Ascending aorta (tissue), 2 donors: ENCODE data around the gene MN1. TPM values are rescaled to one million over a fixed set of nuclear protein-coding genes. Genes with fewer than 3 reads are reported as not detected.

ENCODE experiments used
- DNase-seq, 2 donors: peaks; one replicate each; pipeline ENCODE4 v3.0.0-alpha.2; 2019; ENCODE audit warnings: low spot score in 2 of 2
- H3K27ac ChIP-seq, 2 donors: fragments of 200-600 bp; sonication (generic); one replicate each; pipeline ENCODE4 v1.5.1; 2016 to 2017; ENCODE audit warnings: mild to moderate bottlenecking in 1 of 2
- H3K27me3 ChIP-seq: fragments of 200-600 bp; sonication (generic); one replicate; pipeline ENCODE4 v1.5.1; 2017
- H3K36me3 ChIP-seq, 2 donors: fragments of 200-600 bp; sonication (generic); one replicate each; pipeline ENCODE4 v1.5.1; 2016
- H3K4me1 ChIP-seq, 2 donors: fragments of 200-600 bp; sonication (generic); one replicate each; pipeline ENCODE4 v1.5.1; 2016 to 2017; ENCODE audit warnings: mild to moderate bottlenecking in 1 of 2
- H3K4me3 ChIP-seq, 2 donors: fragments of 200-600 bp; sonication (generic); one replicate each; pipeline ENCODE4 v1.5.1; 2016 to 2017; ENCODE audit warnings: mild to moderate bottlenecking in 1 of 2
- H3K9me3 ChIP-seq, 2 donors: fragments of 200-600 bp; sonication (generic); one replicate each; pipeline ENCODE4 v1.5.1; 2016
- CTCF ChIP-seq, 3 experiments: fragments of 200-600 bp in 2 of 3; fragments of 450-650 bp in 1 of 3; sonication (generic) in 2 of 3; IDR thresholded peaks; one replicate each; pipeline ENCODE4 v1.5.1; 2016 to 2019; ENCODE audit warnings: antibody characterized with exemption in 3 of 3, mild to moderate bottlenecking in 1 of 3, moderate library complexity in 1 of 3
- intact Hi-C: fragments of 100-400 bp; cut with DNase I; formaldehyde crosslinking; loops from one replicate; pipeline ENCODE4 v1.15.1; 2023
- total RNA-seq: library from RNA; depleted of rRNA; stranded (reverse); fragments of >200 nt; gene quantifications from one replicate; pipeline ENCODE4 v1.1.0, GENCODE V29; 2016

The MN1 gene
- total RNA-seq, 1 donor from 2014 or later = 23.0 TPM

GRCh38 chr22:27732841-27733240 is 68.7 kb downstream of the MN1 start:
- H3K4me1 ChIP-seq = no peaks in the 10 kb centered on the region
- no peak for DNase-seq
- no peak overlapping the region for H3K4me3 ChIP-seq
- intact Hi-C loops = no loop called here
- H3K9me3 ChIP-seq = no peaks in the 10 kb centered on the region
- no peaks in the 10 kb centered on the region for H3K27me3 ChIP-seq
- no peak overlapping the region for H3K27ac ChIP-seq
- no peak for TF ChIP-seq CTCF (IDR thresholded peaks at IDR 0.05)
- no peaks in the 10 kb centered on the region for H3K36me3 ChIP-seq

GRCh38 chr22:27732391-27732790 is 69.2 kb downstream of the MN1 start:
- intact Hi-C loops = no loop called here
- TF ChIP-seq CTCF (IDR thresholded peaks at IDR 0.05) = no peak
- no peak overlapping the region for H3K27ac ChIP-seq

GRCh38 chr22:27731621-27732020 is 69.9 kb downstream of the MN1 start:
- no peak overlapping the region for H3K4me3 ChIP-seq
- no peak for TF ChIP-seq CTCF (IDR thresholded peaks at IDR 0.05)
- peaks cover 0 to under 1% of the 10 kb centered on the region in 2 donors for H3K4me1 ChIP-seq
- no peak for DNase-seq
- intact Hi-C loops = no loop called here
- H3K9me3 ChIP-seq = no peaks in the 10 kb centered on the region
- no peaks in the 10 kb centered on the region for H3K36me3 ChIP-seq
- no peaks in the 10 kb centered on the region for H3K27me3 ChIP-seq
- H3K27ac ChIP-seq = no peak overlapping the region

More at GRCh38 chr22:27732391-27732790, 69.2 kb downstream of the MN1 start:
- no peaks in the 10 kb centered on the region for H3K27me3 ChIP-seq
- no peak for DNase-seq
- H3K36me3 ChIP-seq = no peaks in the 10 kb centered on the region
- H3K9me3 ChIP-seq = no peaks in the 10 kb centered on the region
- H3K4me3 ChIP-seq = no peak overlapping the region
- H3K4me1 ChIP-seq = no peaks in the 10 kb centered on the region

GRCh38 chr22:27730641-27731433 is 70.7 kb downstream of the MN1 start:
- DNase-seq = no peak
- no peak for TF ChIP-seq CTCF (IDR thresholded peaks at IDR 0.05)
- Histone ChIP-seq H3K4me3 (no peak overlapping the region), H3K4me1 (peaks cover 0 to 2% of the 10 kb centered on the region in 2 donors), H3K9me3 (no peaks in the 10 kb centered on the region), H3K27me3 (no peaks in the 10 kb centered on the region), H3K36me3 (no peaks in the 10 kb centered on the region), H3K27ac (no peak overlapping the region)
- intact Hi-C loops = no loop called here

- intact Hi-C loops = no loop called here
- H3K4me1 ChIP-seq = peaks cover 0 to 9% of the 10 kb centered on the region in 2 donors
- no peak for DNase-seq
- no peak overlapping the region for H3K27ac ChIP-seq
- no peaks in the 10 kb centered on the region for H3K27me3 ChIP-seq
- H3K9me3 ChIP-seq = no peaks in the 10 kb centered on the region
- no peak overlapping the region for H3K4me3 ChIP-seq
- no peaks in the 10 kb centered on the region for H3K36me3 ChIP-seq
- TF ChIP-seq CTCF (IDR thresholded peaks at IDR 0.05) = no peak
Measured at GRCh38 chr22:27729246-27729645, 72.3 kb downstream of the MN1 start.
